Epithelial cell of esophagus (primary cell): Measurements from ENCODE around the gene ZBP1.

Source experiments
- DNase-seq: peaks from one replicate; pipeline ENCODE4 v3.0.0; 2010; ENCODE audit warnings: low read depth
- H3K4me3 ChIP-seq: 2 replicates; pipeline ENCODE4 v1.5.1; 2011; ENCODE audit warnings: mild to moderate bottlenecking, low read length, control low read depth
- CTCF ChIP-seq: IDR thresholded peaks from 2 replicates; pipeline ENCODE4 v1.5.1; 2011; ENCODE audit warnings: low read depth, mild to moderate bottlenecking, low read length, control low read depth, inconsistent platforms; ENCODE audit not compliant: insufficient read depth; ENCODE audit errors: missing control alignments

ZBP1 gene

DNA sequence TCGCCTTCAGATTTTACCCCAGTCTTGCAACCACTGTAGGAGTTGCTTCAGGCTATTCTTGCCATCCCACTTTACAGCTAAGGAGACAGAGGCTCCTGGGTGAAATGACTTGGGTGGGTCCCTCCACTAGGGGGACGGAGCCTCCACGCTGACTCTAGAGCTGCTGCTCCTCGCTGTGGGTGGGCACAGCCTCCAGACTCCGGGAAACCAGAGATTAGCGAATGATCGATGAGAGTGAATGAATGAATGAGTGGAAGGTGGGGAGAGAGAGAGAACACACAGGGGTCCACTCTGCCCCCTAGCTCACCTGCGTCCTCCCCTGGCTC is 10.4 kb downstream of the ZBP1 start:
- no peak for DNase-seq
- TF ChIP-seq CTCF = no peak

DNA sequence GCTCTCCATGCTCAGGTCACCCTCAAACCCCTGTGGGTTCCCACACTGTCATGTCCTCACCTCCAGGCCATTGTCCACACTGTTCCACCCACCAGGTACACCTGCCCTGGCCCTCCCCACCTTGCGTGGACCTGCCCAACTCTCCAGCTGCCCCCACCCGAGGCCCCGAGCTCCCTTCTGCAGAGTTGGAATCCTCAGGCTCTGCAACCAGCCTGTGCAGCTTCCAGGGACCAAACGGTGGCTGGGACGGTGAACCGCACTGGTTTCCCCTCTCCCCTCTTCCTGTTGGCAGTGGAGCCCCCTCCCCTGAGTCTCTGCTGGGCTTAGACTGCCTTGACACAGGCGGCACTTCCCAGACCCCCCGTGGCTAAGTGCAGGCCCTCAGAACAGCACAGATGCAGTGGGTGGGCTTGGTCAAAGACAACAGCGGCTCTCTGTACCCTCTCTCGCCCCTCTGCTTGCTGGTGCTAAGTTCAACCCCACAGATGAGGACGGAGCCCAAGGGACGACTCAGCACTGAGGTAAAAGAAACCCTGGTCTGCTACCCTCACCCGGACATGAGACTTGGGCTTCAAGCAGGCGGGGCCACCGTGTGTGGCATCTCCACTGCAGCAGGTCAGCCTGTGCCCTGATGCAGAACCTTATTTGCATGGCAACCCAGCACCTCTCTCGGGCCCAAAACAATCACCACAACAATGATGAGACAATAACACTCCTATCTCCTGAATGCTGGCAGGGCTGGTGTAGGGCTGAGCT is 11.0 kb downstream of the ZBP1 start:
- DNase-seq = no peak
- no peak overlapping the region for H3K4me3 ChIP-seq
- TF ChIP-seq CTCF = no peak

More for the DNA sequence above, 10.4 kb downstream of the ZBP1 start:
- H3K4me3 ChIP-seq = no peak overlapping the region

- no peak for DNase-seq
- no peak for TF ChIP-seq CTCF
- no peak overlapping the region for H3K4me3 ChIP-seq
These were observed 11.7 kb downstream of the ZBP1 start for GRCh38 chr20:57608516-57608915.

DNA sequence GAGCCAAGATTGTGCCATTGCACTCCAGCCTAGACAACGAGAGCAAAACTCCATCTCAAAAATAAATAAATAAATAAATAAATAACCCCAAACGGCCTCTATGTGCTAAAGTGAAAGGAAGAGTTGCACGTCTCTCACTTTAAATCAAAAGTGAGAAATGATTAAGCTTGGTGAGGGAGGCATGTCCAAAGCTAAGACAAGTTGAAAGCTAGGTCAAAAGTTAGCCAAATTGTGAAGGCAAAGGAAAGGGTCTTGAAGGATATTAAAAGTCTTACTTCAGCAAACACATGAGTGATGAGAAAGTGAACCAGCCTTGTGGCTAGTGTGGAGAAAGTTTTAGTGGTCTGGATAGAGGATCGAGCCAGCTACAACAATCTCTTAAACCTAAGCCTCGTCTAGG is 14.3 kb downstream of the ZBP1 start:
- TF ChIP-seq CTCF = no peak
- DNase-seq = no peak
- H3K4me3 ChIP-seq = no peak overlapping the region

DNA sequence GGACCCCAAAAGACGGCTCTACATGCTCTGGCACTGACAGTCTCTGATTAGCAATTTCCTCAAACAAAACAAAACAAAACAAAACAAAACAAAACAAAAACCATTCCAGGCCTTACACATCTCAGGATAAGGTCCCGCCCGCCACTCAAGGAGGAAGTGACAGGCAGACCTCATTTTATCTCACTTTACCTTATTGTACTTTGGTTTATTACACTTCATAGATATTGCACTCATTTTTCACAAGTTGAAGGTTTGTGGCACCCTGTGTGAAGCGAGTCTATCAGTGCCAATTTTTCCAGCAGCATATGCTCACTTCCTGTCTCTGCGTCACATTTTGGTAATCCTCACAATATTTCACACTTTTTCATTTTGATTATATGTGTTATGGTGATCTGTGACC is 15.2 kb downstream of the ZBP1 start:
- no peak overlapping the region for H3K4me3 ChIP-seq
- DNase-seq = no peak
- no peak for TF ChIP-seq CTCF

- TF ChIP-seq CTCF = no peak
- H3K4me3 ChIP-seq = no peak overlapping the region
- DNase-seq = no peak
These were observed 17.1 kb downstream of the ZBP1 start for GRCh38 chr20:57603120-57603519.

DNA sequence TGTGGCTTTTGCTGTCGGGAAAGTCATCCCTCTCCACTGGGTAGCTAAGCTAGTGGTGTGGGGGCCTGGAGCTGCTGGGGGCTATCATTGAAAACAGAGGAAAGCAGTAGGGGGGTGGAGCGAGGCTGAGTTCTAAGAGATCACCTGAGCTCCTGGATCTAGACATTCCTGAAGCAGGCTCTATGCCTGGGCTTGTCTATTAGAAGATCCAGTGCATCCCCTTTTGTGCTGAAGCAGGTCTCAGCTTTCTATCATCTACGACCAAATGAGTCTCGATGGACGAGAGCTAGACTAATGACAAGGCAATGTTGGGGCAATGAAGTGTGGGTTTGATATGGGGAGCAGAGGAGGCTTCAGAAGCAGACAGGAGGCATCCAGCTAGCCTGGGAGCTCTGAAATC is 18.5 kb downstream of the ZBP1 start:
- no peak for DNase-seq
- no peak overlapping the region for H3K4me3 ChIP-seq
- TF ChIP-seq CTCF = no peak
